ENCODE results near the gene EPS15. TPM values are rescaled to one million over a fixed set of nuclear protein-coding genes. Genes with fewer than 3 reads are reported as not detected.

Gene EPS15
- total and polyA plus RNA-seq, 2 of the 8 experiments (the other 6 are each of a cell fraction or from before 2014, with no cell fraction given): 15.9 to 57.2 TPM

- no peak for TF ChIP-seq CTBP2 (IDR thresholded peaks at IDR 0.05; ENCODE audit: borderline replicate concordance, insufficient read depth, insufficient read length, low read length)
- no peak for TF ChIP-seq SP2 (IDR thresholded peaks at IDR 0.05; ENCODE audit: low read length)
- no peak for TF ChIP-seq FOSL1 (IDR thresholded peaks at IDR 0.05; ENCODE audit: insufficient read depth, low read depth, low read length)
- no peak for TF ChIP-seq SIRT6 (IDR thresholded peaks at IDR 0.05; ENCODE audit: low read length)
- no peak for TF ChIP-seq JUN (IDR thresholded peaks at IDR 0.05; ENCODE audit: low read depth, low read length)
- no peak for TF ChIP-seq CEBPB (IDR thresholded peaks at IDR 0.05; ENCODE audit: low read depth, low read length)
- TF ChIP-seq MAFK (IDR thresholded peaks at IDR 0.05; ENCODE audit: low read depth, low read length): no peak
- no peak for TF ChIP-seq RXRA (IDR thresholded peaks at IDR 0.05; ENCODE audit: insufficient read depth, low read depth, low read length)
- no peak for TF ChIP-seq TAF7 (optimal IDR thresholded peaks at IDR 0.05; ENCODE audit: borderline replicate concordance, low read depth, low read length)
Measured at GRCh38 chr1:51345300-51345687, 173.8 kb downstream of the EPS15 start (continued).

Measured in H1 (cell line).